ENCODE results near the gene TEAD2.
"Not testable (repeated sequence)": the region's sequence is repeated elsewhere in the genome, so short reads cannot be mapped to it uniquely, and the experiment has no call there.

The TEAD2 gene

GRCh38 chr19:49335784-49336481, 26.3 kb downstream of the TEAD2 start:
- TF ChIP-seq CTCF (IDR thresholded peaks at IDR 0.05; ENCODE audit: insufficient read depth, missing control alignments), result no peak
- no peak for FAIRE-seq
- no peak for DNase-seq (ENCODE audit: insufficient read length, low spot score)

GRCh38 chr19:49335071-49335783, 27.0 kb downstream of the TEAD2 start, which contains the start of gene CD37:
Gene CD37 (plus strand): TSS chr19:49335406. CDS start chr19:49335541, 135 bp downstream.
- no peak for FAIRE-seq
- no peak for TF ChIP-seq CTCF (IDR thresholded peaks at IDR 0.05; ENCODE audit: insufficient read depth, missing control alignments)
- DNase-seq (ENCODE audit: insufficient read length, low spot score), result no peak

- DNase-seq (ENCODE audit: insufficient read length, low spot score) (no peak), FAIRE-seq (no peak)
- TF ChIP-seq CTCF (IDR thresholded peaks at IDR 0.05; ENCODE audit: insufficient read depth, missing control alignments), result no peak
Measured at GRCh38 chr19:49333811-49334288, 28.4 kb downstream of the TEAD2 start.

- DNase-seq (ENCODE audit: insufficient read length, low spot score) (no peak), FAIRE-seq (no peak)
- TF ChIP-seq CTCF (IDR thresholded peaks at IDR 0.05; ENCODE audit: insufficient read depth, missing control alignments), result no peak
Measured at GRCh38 chr19:49333418-49333805, 28.8 kb downstream of the TEAD2 start.

GRCh38 chr19:49332691-49333417, 29.4 kb downstream of the TEAD2 start:
- FAIRE-seq; DNase-seq (ENCODE audit: insufficient read length, low spot score): not testable (repeated sequence)

GRCh38 chr19:49331616-49332055, 30.6 kb downstream of the TEAD2 start:
- FAIRE-seq (no peak), DNase-seq (ENCODE audit: insufficient read length, low spot score) (no peak)

GRCh38 chr19:49331187-49331586, 31.0 kb downstream of the TEAD2 start:
- DNase-seq (ENCODE audit: insufficient read length, low spot score); FAIRE-seq: not testable (repeated sequence)

More at GRCh38 chr19:49331616-49332055, 30.6 kb downstream of the TEAD2 start:
- TF ChIP-seq CTCF (IDR thresholded peaks at IDR 0.05; ENCODE audit: insufficient read depth, missing control alignments), result no peak
